GM21526 (cell line): ENCODE data around the gene SVEP1.

Experiments used
- ATAC-seq: cut with Tn5 transposase; IDR thresholded peaks from one replicate; pipeline ENCODE4 v1.9.1; 2021; ENCODE audit warnings: moderate library complexity; ENCODE audit not compliant: unreplicated experiment, low FRiP score

Gene SVEP1

GRCh38 chr9:110528645-110529044, 50.9 kb downstream of the SVEP1 start:
- ATAC-seq, result no peak

- ATAC-seq, result no peak
Measured at GRCh38 chr9:110526426-110526825, 53.1 kb downstream of the SVEP1 start.

DNA sequence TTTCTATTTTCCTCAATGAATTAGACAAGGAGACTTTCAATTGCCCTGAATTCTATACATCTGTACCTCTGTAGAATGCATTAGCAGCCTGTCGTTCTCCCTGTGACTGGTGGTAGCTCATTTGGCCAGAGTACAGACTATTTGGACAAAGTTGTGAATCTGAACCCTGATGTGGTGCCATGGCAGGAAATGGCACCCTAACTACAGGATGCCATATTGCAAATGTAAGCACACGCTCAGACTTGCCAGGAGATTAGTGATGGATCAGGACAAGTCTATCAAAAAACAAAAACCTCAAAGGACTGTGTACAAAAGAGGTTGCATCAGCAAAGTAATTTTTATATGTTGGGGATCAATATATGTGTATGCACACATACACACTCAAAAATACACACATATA, 58.3 kb downstream of the SVEP1 start:
- no peak for ATAC-seq

DNA sequence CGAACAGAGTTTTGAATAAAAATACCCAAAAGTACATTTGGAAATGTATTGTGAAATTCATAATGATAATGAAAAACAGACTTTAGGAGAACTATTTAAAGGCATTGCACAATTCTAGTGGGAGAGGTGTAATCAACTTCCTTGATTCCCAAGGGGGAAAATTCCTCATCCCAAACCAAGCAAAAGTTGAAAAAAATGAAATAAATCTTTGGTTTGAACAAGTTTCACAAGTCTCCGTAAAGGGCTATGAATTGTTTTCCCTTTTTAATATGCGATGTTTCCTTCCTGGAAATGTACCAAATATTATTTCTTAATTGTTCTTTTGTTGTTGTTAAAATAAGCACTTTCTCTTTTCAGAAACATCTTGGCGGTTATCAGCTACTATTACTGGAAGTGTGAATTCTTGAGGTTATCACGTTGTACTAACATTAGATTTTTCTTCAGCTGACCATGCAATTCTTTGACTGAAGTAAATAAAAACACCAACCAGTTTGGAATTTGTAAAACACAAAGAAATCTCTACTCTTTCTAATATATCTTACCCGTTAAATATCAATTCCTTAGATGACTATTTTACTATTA, 59.3 kb downstream of the SVEP1 start:
- ATAC-seq, result no peak

DNA sequence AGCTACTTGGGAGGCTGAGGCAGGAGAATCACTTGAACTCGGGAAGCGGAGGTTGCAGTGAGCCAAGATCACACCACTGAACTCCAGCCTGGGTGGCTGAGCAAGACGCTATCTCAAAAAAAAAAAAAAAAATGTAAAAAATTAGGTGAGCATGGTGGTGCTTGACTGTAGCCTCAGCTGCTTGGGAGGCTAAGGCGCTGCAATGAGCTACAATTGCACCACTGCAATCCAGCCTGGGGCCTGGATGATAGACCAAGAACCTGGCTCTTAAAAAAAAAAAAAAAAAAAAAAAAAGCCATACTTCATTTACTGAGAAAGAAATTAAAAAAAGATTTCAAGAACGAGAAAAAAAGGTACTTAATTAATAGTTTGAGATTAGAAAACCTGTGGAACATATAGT, 62.1 kb downstream of the SVEP1 start:
- no peak for ATAC-seq

DNA sequence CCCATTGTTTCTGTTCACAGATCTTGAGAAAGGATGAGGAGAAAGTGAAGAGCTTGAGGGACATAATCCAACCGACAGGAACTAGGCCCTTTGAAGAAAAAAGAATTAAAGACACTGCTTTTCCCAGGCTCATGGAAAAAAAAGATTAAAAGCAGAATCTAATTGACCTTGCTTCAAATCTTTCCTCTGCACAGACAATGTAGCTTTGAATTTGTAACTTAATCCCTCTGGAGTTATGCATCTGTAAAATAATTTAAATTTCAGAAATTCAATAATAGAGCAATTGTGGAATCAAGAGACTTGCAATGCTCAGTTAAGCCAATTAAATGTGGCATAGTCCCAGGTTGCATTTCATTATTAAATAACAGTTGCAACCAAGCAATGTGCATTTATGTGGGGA, 64.6 kb downstream of the SVEP1 start:
- ATAC-seq, result no peak

DNA sequence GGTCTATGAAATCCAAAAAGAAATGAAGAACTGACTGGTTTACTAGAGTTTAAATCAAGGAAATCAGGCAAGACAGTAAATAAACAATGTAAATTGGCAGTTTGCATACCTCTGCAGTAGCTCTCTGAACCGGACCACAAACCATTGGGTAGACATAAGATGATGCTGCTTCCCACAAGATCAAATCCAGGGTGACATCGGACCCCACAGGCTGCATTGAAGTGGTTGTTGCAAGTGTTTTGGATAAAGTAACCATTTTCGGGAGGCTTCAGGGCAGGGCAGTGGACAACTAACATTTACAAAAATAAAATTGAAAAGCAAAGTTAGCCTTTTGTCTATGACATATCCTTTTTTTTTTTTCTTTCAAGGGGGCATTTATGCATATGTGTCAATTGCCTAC, 66.7 kb downstream of the SVEP1 start:
- ATAC-seq, result no peak

DNA sequence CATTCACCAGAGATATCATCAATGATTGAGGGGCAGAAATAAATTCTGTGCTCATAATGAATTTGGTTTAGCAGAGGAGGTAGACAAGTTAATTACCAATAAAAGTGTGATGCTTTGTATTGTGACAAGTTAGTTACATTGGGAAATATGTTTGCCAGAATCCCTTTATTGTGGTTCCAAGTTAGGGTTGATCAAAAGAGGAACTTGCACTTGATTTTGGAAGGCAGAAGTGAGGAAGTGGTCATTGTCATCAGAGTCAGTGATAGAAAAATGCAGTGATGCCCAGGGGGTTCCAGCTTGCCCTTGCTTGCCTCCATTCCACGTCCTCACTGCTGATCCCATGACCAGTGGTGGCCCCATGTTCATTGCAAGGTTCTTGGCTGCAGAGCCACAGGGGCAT, 69.7 kb downstream of the SVEP1 start:
- ATAC-seq, result no peak

GRCh38 chr9:110502842-110503241, 76.7 kb downstream of the SVEP1 start:
- ATAC-seq, result no peak

- ATAC-seq, result no peak
Measured at GRCh38 chr9:110499608-110500007, 79.9 kb downstream of the SVEP1 start.

DNA sequence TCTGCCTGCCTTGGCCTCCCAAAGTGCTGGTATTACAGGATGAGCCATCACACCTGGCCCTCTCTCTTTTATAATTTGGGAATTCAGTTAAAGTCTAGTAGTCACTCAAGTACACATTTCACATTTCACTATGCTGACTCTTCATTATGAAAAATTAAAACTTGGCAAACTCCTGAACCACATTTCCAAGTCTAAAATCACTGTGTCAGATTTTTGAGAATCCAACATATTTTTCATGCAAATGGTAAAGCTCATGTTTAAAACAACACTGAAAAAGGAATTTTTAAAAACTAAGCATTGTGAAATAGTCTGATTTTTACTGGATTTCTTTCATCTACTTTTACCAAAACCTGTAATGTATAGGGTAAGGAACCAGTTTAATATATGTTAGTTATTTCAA, 92.3 kb downstream of the SVEP1 start:
- no peak for ATAC-seq

DNA sequence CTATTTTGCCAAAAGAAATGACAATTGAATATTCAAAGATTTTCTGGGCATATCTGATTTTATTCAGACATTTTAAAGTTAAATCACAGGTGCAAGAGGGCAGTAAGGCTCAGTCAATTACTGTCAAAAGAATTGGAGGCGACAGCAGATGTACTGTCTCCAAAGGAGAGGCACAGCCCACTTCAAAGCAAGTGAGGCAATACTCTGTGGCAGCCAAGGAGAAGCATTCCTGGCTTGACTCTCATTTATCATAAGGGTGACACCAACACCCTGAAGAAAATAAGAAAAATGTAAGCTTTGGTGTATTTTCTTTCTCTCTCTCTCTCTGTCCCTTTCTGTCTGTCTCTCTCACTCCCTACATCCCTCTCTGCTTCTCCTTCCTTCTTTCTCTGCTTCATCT, 93.3 kb downstream of the SVEP1 start:
- ATAC-seq, result no peak

GRCh38 chr9:110479481-110479880, 100.1 kb downstream of the SVEP1 start:
- no peak for ATAC-seq

DNA sequence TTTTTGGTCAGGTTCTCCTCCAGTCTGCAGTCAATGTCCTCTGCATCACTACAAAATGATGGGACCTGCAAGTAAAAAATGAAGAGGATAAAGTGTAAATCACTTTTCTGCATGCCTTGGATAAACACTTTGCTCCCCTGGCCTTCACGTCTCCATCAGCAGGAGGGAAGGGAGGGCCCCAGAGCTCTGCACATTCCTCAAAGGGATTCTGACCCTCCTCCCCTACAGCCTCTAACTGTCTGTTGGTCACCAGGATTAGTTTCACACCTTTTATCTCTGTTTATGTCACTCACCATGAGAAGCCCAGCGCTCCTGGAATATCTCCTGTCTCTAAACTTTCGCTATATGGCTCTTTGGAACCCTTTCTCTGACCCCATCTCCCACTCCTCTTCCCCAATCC, 103.3 kb downstream of the SVEP1 start:
- no peak for ATAC-seq

DNA sequence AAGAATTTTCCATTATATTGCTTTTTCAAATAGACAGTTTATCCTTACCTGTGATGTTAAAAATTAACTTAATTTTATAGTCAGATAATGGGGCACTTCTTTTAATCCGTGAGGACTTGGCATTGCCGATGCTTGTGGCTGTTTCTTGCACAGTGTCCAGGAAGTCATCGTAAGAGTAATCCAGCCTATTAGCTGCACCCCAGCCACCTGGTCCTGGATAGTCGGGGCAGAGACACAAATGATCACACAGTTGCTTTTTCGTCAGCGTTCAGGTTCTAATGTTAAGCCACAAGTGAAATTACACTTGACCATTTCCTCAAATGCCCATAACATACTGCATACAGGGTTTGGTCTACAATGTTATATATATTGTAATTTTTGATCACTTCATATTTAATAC, 107.4 kb downstream of the SVEP1 start:
- ATAC-seq, result no peak

GRCh38 chr9:110468950-110469349, 110.6 kb downstream of the SVEP1 start:
- no peak for ATAC-seq

DNA sequence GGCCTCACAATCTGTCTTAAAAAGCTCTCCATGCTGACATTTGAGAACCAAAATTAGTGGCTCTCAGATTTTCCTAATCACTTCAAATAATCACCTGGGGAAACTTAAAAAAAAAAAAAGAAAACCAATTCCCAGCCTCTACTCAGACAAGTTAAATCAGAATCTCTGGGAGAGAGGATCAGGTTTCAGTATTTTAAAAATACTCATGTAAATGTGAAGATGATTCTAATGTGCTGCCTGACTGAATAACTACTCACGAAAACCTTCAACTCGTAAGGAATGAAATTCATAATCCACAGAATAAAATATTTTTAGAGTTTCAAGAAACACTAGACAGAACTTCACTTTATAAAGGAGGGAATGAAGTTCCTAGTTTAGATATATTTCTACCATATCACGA, 114.4 kb downstream of the SVEP1 start:
- ATAC-seq, result no peak

DNA sequence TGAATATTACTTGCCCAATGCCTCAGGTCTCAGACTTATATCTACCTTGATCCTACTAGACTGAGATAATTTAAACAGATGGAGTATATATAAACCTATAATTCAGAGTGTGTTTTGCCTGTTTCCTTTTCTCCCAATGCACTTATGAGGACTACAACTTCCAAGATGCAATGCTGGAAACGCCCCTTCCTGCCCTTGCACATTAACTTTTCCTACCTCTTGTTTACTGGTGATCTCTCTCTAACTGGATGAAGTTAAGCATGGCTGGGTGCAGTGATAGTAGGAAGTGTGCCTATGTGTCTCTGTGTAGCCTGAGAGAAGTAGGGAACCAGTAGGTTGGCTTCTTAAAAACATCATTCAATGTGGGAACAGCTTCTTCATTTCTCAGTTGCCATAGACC, 115.2 kb downstream of the SVEP1 start:
- no peak for ATAC-seq

- ATAC-seq, result no peak
Measured at GRCh38 chr9:110463499-110463898, 116.0 kb downstream of the SVEP1 start.

GRCh38 chr9:110457245-110457644, 122.3 kb downstream of the SVEP1 start:
- ATAC-seq, result no peak

DNA sequence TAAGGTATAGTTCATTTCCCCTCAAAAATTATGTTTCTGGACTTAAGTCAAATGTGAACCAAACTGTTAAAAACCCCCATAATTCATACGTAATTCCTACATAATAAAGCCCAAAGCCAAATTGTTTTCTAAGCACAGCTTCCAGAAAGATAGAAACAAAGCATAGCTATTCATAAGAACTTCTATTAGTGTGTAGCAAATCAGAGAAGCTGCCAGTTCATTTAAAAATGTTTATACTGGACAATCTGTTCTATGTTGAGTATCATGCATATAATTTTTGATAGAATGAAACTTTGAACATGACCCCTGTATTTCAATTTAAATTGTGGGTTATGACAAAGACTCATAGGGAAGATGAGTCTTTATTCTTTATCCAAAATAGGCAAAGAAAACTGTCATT, 122.9 kb downstream of the SVEP1 start:
- ATAC-seq, result no peak

DNA sequence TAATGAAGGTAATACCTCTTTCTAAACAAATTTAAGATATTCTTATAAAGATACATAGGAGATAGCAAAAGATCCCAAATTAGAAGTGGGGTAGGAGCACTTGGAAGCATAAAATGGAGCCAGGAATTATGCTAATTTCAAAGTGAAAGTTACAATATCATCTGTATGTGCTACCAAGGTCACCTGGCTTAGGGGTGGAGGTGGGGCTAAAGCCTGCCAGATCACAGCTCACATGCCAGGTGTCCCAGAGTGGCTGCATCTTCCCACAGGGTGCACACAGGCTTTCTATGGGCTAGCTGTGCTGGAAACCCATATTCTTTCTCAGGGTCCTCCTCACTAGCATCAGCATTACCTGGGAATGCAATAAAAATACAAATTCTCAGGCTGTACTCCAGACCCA, 123.7 kb downstream of the SVEP1 start:
- no peak for ATAC-seq

DNA sequence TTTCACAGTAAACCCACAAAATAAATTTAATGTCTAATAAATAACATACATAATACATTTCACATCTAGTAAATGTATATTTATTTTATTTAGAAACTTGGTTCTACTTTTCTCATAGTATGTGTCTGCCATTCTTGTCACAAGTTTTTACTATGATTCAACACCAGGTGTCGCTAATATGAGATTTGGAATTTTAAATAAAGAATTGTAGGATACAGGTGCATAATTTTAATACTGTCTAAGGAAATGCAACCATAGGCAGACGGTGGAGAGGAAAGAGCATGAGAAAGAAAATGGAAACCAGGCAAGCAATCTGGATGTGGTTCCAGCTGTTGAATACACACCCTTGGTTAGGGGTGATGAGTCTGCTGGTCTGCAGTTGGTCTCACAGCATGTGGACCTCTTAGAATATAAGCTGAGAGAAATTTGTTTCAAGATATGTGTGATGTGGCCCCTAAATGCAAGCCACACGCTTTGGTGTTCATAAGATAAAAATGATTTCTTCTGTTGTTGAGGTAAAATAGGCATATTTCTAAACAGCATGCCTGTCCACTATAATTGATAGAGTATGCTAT, 127.2 kb downstream of the SVEP1 start:
- ATAC-seq, result no peak
